ENCODE results near the gene CYB5D1.

CYB5D1 gene

GRCh38 chr17:7843536-7844291, 14.1 kb upstream of the CYB5D1 start:
- peak in 1 of 2 experiments; percentile 61 for DNase-seq (ENCODE audit: low read depth in 1 of 2, low spot score in 1 of 2)
- TF ChIP-seq SPI1 (IDR thresholded peaks at IDR 0.05; ENCODE audit: borderline replicate concordance, low read depth): peak; percentile 23; the same call in 1 of the 2 replicates
- TF ChIP-seq GABPA (IDR thresholded peaks at IDR 0.05; ENCODE audit: low read depth): no peak
- H3K4me3 ChIP-seq (replicated peaks; ENCODE audit: insufficient read depth, low read length): peak overlapping the region; percentile 56

GRCh38 chr17:7844292-7845154, 13.3 kb upstream of the CYB5D1 start:
- DNase-seq (ENCODE audit: low read depth in 1 of 2, low spot score in 1 of 2): peak in 1 of 2 experiments; percentile 79
- Histone ChIP-seq H3K4me3 (replicated peaks; ENCODE audit: insufficient read depth, low read length) (peak overlapping the region; percentile 56), H3K27ac (replicated peaks) (peak overlapping the region; percentile 95), H3K27me3 (ENCODE audit: insufficient read depth, poor library complexity, severe bottlenecking) (no peaks in the 10 kb centered on the region)
- peak; percentile 50; the same call in 1 of the 2 replicates for TF ChIP-seq POLR2AphosphoS5 (IDR thresholded peaks at IDR 0.05; ENCODE audit: low read depth)
- no peak for TF ChIP-seq REST (IDR thresholded peaks at IDR 0.05; ENCODE audit: insufficient replicate concordance, low read depth)
- TF ChIP-seq, protein P1, sequence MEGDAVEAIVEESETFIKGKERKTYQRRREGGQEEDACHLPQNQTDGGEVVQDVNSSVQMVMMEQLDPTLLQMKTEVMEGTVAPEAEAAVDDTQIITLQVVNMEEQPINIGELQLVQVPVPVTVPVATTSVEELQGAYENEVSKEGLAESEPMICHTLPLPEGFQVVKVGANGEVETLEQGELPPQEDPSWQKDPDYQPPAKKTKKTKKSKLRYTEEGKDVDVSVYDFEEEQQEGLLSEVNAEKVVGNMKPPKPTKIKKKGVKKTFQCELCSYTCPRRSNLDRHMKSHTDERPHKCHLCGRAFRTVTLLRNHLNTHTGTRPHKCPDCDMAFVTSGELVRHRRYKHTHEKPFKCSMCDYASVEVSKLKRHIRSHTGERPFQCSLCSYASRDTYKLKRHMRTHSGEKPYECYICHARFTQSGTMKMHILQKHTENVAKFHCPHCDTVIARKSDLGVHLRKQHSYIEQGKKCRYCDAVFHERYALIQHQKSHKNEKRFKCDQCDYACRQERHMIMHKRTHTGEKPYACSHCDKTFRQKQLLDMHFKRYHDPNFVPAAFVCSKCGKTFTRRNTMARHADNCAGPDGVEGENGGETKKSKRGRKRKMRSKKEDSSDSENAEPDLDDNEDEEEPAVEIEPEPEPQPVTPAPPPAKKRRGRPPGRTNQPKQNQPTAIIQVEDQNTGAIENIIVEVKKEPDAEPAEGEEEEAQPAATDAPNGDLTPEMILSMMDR (IDR thresholded peaks at IDR 0.05; ENCODE audit: insufficient read depth, low read length): no peak
- TF ChIP-seq GABPA (IDR thresholded peaks at IDR 0.05; ENCODE audit: low read depth): no peak
- peak; percentile 70; the same call in 1 of the 2 replicates for TF ChIP-seq SPI1 (IDR thresholded peaks at IDR 0.05; ENCODE audit: borderline replicate concordance, low read depth)

More at GRCh38 chr17:7843536-7844291, 14.1 kb upstream of the CYB5D1 start:
- H3K27ac ChIP-seq (replicated peaks): peak overlapping the region; percentile 95
- H3K27me3 ChIP-seq (ENCODE audit: insufficient read depth, poor library complexity, severe bottlenecking): no peaks in the 10 kb centered on the region

- no peak for TF ChIP-seq POLR2AphosphoS5 (IDR thresholded peaks at IDR 0.05; ENCODE audit: low read depth)
- TF ChIP-seq GABPA (IDR thresholded peaks at IDR 0.05; ENCODE audit: low read depth): no peak
- no peak for TF ChIP-seq REST (IDR thresholded peaks at IDR 0.05; ENCODE audit: insufficient replicate concordance, low read depth)
- Histone ChIP-seq H3K27me3 (ENCODE audit: insufficient read depth, poor library complexity, severe bottlenecking) (no peaks in the 10 kb centered on the region), H3K4me3 (replicated peaks; ENCODE audit: insufficient read depth, low read length) (peak overlapping the region; percentile 56), H3K27ac (replicated peaks) (no peak overlapping the region)
- DNase-seq (ENCODE audit: low read depth in 1 of 2, low spot score in 1 of 2): no peak
Observed at GRCh38 chr17:7845359-7846062, 12.3 kb upstream of the CYB5D1 start.

- Histone ChIP-seq H3K4me3 (replicated peaks; ENCODE audit: insufficient read depth, low read length) (no peak overlapping the region), H3K27ac (replicated peaks) (no peak overlapping the region), H3K27me3 (ENCODE audit: insufficient read depth, poor library complexity, severe bottlenecking) (no peaks in the 10 kb centered on the region)
- TF ChIP-seq GABPA (IDR thresholded peaks at IDR 0.05; ENCODE audit: low read depth): no peak
- TF ChIP-seq SPI1 (IDR thresholded peaks at IDR 0.05; ENCODE audit: borderline replicate concordance, low read depth): no peak
- TF ChIP-seq, protein P1 (IDR thresholded peaks at IDR 0.05; ENCODE audit: insufficient read depth, low read length): no peak
- no peak for TF ChIP-seq POLR2AphosphoS5 (IDR thresholded peaks at IDR 0.05; ENCODE audit: low read depth)
- TF ChIP-seq REST (IDR thresholded peaks at IDR 0.05; ENCODE audit: insufficient replicate concordance, low read depth): no peak
- DNase-seq (ENCODE audit: low read depth in 1 of 2, low spot score in 1 of 2): no peak
Observed at GRCh38 chr17:7846063-7846735, 11.6 kb upstream of the CYB5D1 start.

Data from HL-60 (cell line).